Measurements from ENCODE around the gene MRRF.

- no peak for TF ChIP-seq CTCF (IDR thresholded peaks at IDR 0.05 in 4 of 5, conservative IDR thresholded peaks at IDR 0.05 in 1 of 5)
- no peak for TF ChIP-seq POLR2A (IDR thresholded peaks at IDR 0.05)
These were observed 57.9 kb downstream of the MRRF start for GRCh38 chr9:122322553-122322952.
